ENCODE data around the gene DOCK6. TPM values are rescaled to one million over a fixed set of nuclear protein-coding genes. Genes with fewer than 3 reads are reported as not detected.

DOCK6 gene
- total and polyA plus RNA-seq, 5 donors, result 23.8 to 68.5 (median 35.8) TPM

DNA sequence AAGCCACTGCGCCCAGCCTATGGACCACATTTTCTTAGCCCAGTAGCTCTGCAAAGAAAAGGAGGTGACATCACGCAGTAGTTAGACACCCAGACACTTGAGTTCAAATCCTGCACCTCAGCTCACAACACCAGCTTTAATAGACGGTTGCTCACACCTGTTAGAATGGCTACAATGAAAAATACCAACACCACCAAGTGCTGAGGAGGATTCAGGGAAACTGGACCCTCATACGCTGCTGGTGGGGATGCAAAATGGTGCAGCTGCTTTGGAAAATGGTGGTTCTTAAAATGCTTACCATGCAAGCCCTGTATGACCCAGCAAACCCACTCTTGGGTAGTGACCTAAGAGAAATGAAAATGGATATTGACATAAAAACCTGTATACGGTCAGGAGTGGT is 11.7 kb upstream of the DOCK6 start:
- ATAC-seq (no peak), DNase-seq (no peak)
- H3K9me3 ChIP-seq (ENCODE audit: control insufficient read depth, low read length), result no peaks in the 10 kb centered on the region
- no peak overlapping the region for H3K27ac ChIP-seq (ENCODE audit: low read length)
- intact Hi-C loops (cut with DNase I), result no loop called here
- no peak overlapping the region for H3K4me3 ChIP-seq (ENCODE audit: low read length)
- no peaks in the 10 kb centered on the region for H3K4me1 ChIP-seq (ENCODE audit: control insufficient read depth, insufficient read depth, low read length)
- no peaks in the 10 kb centered on the region for H3K27me3 ChIP-seq (ENCODE audit: control insufficient read depth, insufficient read depth)
- 77% methylated on average over 5 of the region's 5 CpGs for WGBS

GRCh38 chr19:11273296-11273695 is 11.0 kb upstream of the DOCK6 start:
- Histone ChIP-seq H3K9me3 (ENCODE audit: control insufficient read depth, low read length) (no peaks in the 10 kb centered on the region), H3K4me1 (ENCODE audit: control insufficient read depth, insufficient read depth, low read length) (no peaks in the 10 kb centered on the region), H3K4me3 (ENCODE audit: low read length) (no peak overlapping the region), H3K27me3 (ENCODE audit: control insufficient read depth, insufficient read depth) (no peaks in the 10 kb centered on the region), H3K27ac (ENCODE audit: low read length) (no peak overlapping the region)
- DNase-seq, result peak in 1 of 3 donors; percentile 7
- 77% methylated on average over 2 of the region's 2 CpGs for WGBS
- no peak for ATAC-seq
- intact Hi-C loops (cut with DNase I), result no loop called here

DNA sequence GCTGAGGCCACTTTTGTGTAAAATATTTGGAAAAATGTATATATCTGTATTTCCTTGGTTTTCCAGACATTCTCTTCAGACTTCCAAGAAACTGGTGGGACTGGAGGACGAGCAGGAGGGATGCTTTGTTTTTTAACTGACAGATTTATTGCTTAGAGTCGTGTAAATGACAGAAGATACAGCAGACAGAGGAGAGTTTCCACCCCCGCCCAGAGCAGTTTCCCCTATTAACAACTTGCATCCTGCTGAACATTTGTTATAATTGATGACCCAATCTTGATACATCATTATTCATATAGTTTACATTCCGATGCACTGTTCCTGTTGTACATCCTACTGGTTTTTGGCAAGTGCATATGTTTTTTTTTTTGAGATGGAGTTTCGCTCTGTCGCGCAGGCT is 7.1 kb upstream of the DOCK6 start:
- no peak for DNase-seq
- no peak for ATAC-seq
- WGBS, result 38% methylated on average over 6 of the region's 7 CpGs
- intact Hi-C loops (cut with DNase I), result no loop called here
- no peak overlapping the region for H3K4me3 ChIP-seq (ENCODE audit: low read length)
- no peaks in the 10 kb centered on the region for H3K27me3 ChIP-seq (ENCODE audit: control insufficient read depth, insufficient read depth)
- H3K4me1 ChIP-seq (ENCODE audit: control insufficient read depth, insufficient read depth, low read length), result no peaks in the 10 kb centered on the region
- H3K9me3 ChIP-seq (ENCODE audit: control insufficient read depth, low read length), result no peaks in the 10 kb centered on the region
- H3K27ac ChIP-seq (ENCODE audit: low read length), result peak overlapping the region; percentile 20

DNA sequence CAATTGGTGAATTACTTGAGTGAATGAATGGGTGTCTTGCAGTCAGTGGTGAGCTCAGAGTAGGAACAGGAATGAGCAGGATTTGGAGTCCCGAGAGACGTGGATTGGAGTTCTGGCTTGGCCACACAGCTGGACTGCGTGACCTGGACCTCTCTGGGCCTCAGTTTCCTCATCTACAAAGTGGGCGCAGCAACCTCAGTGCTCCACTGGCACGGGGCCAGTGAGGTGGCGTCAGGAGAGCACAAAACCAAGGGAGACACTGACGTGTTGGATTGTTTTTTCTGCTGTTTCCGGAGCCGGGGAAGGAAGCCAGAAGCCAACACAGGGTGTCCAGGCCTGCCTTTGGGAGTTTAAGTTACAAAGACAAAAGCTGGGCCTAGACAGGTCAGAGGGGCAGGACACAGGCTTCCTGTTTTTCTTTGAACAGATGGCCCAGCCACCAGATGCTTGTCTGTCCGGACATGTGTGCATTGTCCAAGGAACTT is 6.5 kb upstream of the DOCK6 start:
- DNase-seq (peak; percentile 81 to 91 (median 86)), ATAC-seq (peak; percentile 80 to 87)
- H3K27ac ChIP-seq (ENCODE audit: low read length), result no peak overlapping the region
- no peaks in the 10 kb centered on the region for H3K9me3 ChIP-seq (ENCODE audit: control insufficient read depth, low read length)
- no peaks in the 10 kb centered on the region for H3K27me3 ChIP-seq (ENCODE audit: control insufficient read depth, insufficient read depth)
- H3K4me3 ChIP-seq (ENCODE audit: low read length), result no peak overlapping the region
- intact Hi-C loops (cut with DNase I), result no loop called here
- no peaks in the 10 kb centered on the region for H3K4me1 ChIP-seq (ENCODE audit: control insufficient read depth, insufficient read depth, low read length)
- WGBS, result 37% methylated on average over 10 of the region's 10 CpGs

GRCh38 chr19:11267316-11268085 is 5.2 kb upstream of the DOCK6 start:
- Histone ChIP-seq H3K27ac (ENCODE audit: low read length) (no peak overlapping the region), H3K27me3 (ENCODE audit: control insufficient read depth, insufficient read depth) (no peaks in the 10 kb centered on the region), H3K4me1 (ENCODE audit: control insufficient read depth, insufficient read depth, low read length) (no peaks in the 10 kb centered on the region), H3K4me3 (ENCODE audit: low read length) (no peak overlapping the region), H3K9me3 (ENCODE audit: control insufficient read depth, low read length) (no peaks in the 10 kb centered on the region)
- ATAC-seq (no peak), DNase-seq (no peak)
- 91% methylated on average over 10 of the region's 10 CpGs for WGBS
- intact Hi-C loops (cut with DNase I), result no loop called here

DNA sequence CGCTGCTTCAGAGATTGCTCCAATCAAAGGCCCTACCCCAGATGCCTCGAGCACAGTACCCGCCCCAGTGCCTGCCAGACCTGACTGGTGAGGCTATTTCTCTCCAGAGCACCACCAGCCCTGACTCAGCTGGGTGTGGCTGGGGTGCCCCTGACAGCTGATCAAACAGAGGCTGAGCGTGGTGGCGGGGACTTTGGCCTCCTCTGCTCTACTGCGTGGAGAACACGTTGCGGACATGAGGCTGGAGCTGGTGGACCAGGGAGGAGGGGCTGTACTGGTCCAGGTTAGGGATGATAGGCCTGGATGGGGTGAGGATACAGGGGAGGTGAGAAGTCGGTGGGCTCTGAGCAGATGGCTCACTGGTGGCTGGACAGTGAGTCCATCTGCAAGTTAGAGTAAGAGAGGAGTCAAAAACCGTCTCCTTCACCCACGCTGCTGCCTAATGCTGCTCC is 3.5 kb upstream of the DOCK6 start:
- Histone ChIP-seq H3K4me1 (ENCODE audit: control insufficient read depth, insufficient read depth, low read length) (peaks cover 3% of the 10 kb centered on the region), H3K27me3 (ENCODE audit: control insufficient read depth, insufficient read depth) (no peaks in the 10 kb centered on the region), H3K27ac (ENCODE audit: low read length) (no peak overlapping the region), H3K4me3 (ENCODE audit: low read length) (no peak overlapping the region), H3K9me3 (ENCODE audit: control insufficient read depth, low read length) (no peaks in the 10 kb centered on the region)
- 77% methylated on average over 11 of the region's 11 CpGs for WGBS
- intact Hi-C loops (cut with DNase I), result no loop called here
- DNase-seq (peak in 1 of 3 donors; percentile 53), ATAC-seq (peak; percentile 26 to 29)

DNA sequence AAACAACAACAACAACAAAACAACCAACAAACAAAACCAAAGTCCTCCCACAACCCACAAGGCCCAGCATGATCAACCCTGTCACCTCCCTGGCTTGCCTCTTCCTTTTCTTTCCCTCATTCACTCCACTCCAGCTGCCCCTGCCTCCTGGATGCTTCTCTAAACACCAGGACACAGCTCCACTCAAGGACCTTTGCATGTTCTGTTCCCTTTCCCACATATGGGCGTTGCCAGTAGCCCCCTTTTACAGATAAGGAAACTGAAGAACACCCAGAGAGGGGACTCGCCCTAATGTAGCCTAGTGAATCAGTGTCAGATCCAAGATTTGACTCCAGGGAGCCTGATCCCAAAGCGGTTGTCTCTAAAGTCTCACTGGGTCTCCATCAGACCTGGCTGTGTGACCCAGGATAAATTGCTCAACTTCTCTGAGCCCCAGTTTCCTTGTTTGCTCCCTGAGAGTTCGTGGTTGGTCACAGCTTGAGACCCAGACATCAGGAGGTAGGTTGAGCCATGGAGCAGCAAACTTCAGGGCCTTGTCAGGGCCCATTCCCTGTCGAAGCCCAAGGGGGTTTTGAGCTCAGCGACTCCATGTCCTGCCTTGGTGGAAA is 3.0 kb upstream of the DOCK6 start:
- DNase-seq, result no peak
- 90% methylated on average over 6 of the region's 6 CpGs for WGBS
- Histone ChIP-seq H3K27ac (ENCODE audit: low read length) (no peak overlapping the region), H3K4me1 (ENCODE audit: control insufficient read depth, insufficient read depth, low read length) (peaks cover 3% of the 10 kb centered on the region), H3K4me3 (ENCODE audit: low read length) (no peak overlapping the region), H3K9me3 (ENCODE audit: control insufficient read depth, low read length) (no peaks in the 10 kb centered on the region), H3K27me3 (ENCODE audit: control insufficient read depth, insufficient read depth) (no peaks in the 10 kb centered on the region)
- intact Hi-C loops (cut with DNase I), result no loop called here
- ATAC-seq, result peak in 1 of 2 donors; percentile 11

- ATAC-seq, result peak; percentile 66 to 74
- intact Hi-C loops (cut with DNase I), result no loop called here
- H3K9me3 ChIP-seq (ENCODE audit: control insufficient read depth, low read length), result no peaks in the 10 kb centered on the region
- H3K27me3 ChIP-seq (ENCODE audit: control insufficient read depth, insufficient read depth), result no peaks in the 10 kb centered on the region
- H3K4me1 ChIP-seq (ENCODE audit: control insufficient read depth, insufficient read depth, low read length), result peaks cover 3% of the 10 kb centered on the region
- no peak overlapping the region for H3K4me3 ChIP-seq (ENCODE audit: low read length)
- WGBS, result 66% methylated on average over 19 of the region's 19 CpGs
- DNase-seq, result peak; percentile 68 to 84 (median 83)
- H3K27ac ChIP-seq (ENCODE audit: low read length), result peak overlapping the region; percentile 1
These were observed 2.3 kb upstream of the DOCK6 start for GRCh38 chr19:11264452-11265176.

DNA sequence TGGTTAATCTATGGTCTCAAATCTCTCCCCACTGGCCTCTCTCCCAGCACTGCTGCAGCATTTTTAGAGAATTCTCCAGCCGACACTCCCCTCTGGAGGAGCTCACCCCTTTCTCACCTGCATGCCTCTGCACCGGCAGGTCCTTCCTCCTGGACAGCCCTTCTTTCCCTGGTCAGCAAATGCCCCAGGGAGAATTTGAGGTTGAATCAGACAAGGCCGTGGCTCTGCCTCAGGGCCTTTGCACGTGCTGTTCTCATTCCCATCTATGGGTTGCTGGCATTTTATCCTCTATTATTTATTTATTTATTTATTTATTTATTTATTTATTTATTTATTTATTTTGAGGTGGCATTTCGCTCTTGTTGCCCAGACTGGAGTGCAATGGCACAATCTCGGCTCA is 1.4 kb upstream of the DOCK6 start:
- intact Hi-C loops (cut with DNase I), result no loop called here
- WGBS, result 92% methylated on average over 6 of the region's 6 CpGs
- H3K27ac ChIP-seq (ENCODE audit: low read length), result no peak overlapping the region
- no peaks in the 10 kb centered on the region for H3K9me3 ChIP-seq (ENCODE audit: control insufficient read depth, low read length)
- peaks cover 3% of the 10 kb centered on the region for H3K4me1 ChIP-seq (ENCODE audit: control insufficient read depth, insufficient read depth, low read length)
- ATAC-seq (no peak), DNase-seq (no peak)
- H3K4me3 ChIP-seq (ENCODE audit: low read length), result no peak overlapping the region
- no peaks in the 10 kb centered on the region for H3K27me3 ChIP-seq (ENCODE audit: control insufficient read depth, insufficient read depth)

GRCh38 chr19:11261431-11261970 is 823 bp downstream of the DOCK6 start:
- H3K9me3 ChIP-seq (ENCODE audit: control insufficient read depth, low read length), result no peaks in the 10 kb centered on the region
- DNase-seq (peak in 1 of 3 donors; percentile 76), ATAC-seq (peak in 1 of 2 donors; percentile 18)
- peaks cover 3% of the 10 kb centered on the region for H3K4me1 ChIP-seq (ENCODE audit: control insufficient read depth, insufficient read depth, low read length)
- WGBS, result 16% methylated on average over 18 of the region's 18 CpGs
- peak overlapping the region; percentile 85 for H3K27ac ChIP-seq (ENCODE audit: low read length)
- H3K27me3 ChIP-seq (ENCODE audit: control insufficient read depth, insufficient read depth), result no peaks in the 10 kb centered on the region
- H3K4me3 ChIP-seq (ENCODE audit: low read length), result peak overlapping the region; percentile 99
- intact Hi-C loops (cut with DNase I), result no loop called here

DNA sequence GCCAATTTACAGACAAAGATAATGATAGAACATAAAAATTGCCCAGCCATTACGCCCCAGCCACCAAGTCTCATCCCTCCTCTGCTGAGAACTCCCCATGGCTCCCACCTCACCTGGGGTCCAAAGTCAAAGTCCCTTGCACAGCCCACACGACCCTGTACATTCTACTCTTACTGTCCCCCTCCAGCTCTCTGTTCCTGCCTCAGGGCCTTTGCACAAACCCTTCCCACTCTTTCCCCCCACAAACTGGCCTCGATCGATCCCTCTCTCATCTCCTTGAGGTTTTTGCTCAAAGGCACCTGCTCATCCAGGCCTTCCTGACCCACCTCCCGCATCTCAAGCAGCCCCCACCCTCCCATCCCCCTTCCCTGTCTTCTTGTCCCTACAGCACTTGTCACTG is 1.3 kb downstream of the DOCK6 start:
- ATAC-seq, result no peak
- 73% methylated on average over 5 of the region's 5 CpGs for WGBS

More for the DNA sequence above, 1.3 kb downstream of the DOCK6 start:
- intact Hi-C loops (cut with DNase I), result no loop called here
- DNase-seq, result no peak
- peaks cover 3% of the 10 kb centered on the region for H3K4me1 ChIP-seq (ENCODE audit: control insufficient read depth, insufficient read depth, low read length)
- H3K27ac ChIP-seq (ENCODE audit: low read length), result no peak overlapping the region
- no peaks in the 10 kb centered on the region for H3K9me3 ChIP-seq (ENCODE audit: control insufficient read depth, low read length)
- H3K27me3 ChIP-seq (ENCODE audit: control insufficient read depth, insufficient read depth), result no peaks in the 10 kb centered on the region
- H3K4me3 ChIP-seq (ENCODE audit: low read length), result peak overlapping the region; percentile 99
